GM21367 (cell line): Measurements from ENCODE around the gene PTPRZ1.

Source experiments
- ATAC-seq: cut with Tn5 transposase; IDR thresholded peaks from one replicate; pipeline ENCODE4 v1.9.1; 2021; ENCODE audit not compliant: unreplicated experiment

Gene PTPRZ1

DNA sequence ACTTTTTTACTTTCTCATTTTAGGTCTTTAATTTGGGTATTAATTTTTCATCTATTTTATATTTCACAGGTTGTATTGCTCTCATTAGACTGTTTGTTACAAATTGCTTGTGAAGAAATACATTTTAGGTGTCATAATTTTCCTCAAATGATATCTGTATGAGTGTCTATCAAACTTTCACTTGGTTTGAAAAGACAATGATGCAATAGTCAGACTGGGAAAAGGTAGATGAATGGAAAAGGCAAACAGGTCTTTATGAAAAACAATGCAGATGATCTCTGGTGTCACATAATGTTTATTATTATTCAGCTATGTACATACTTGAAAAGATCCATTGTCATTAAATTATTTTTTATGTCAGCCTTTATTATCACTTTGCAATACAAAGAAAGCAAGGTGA, 80.2 kb downstream of the PTPRZ1 start:
- ATAC-seq, result no peak

DNA sequence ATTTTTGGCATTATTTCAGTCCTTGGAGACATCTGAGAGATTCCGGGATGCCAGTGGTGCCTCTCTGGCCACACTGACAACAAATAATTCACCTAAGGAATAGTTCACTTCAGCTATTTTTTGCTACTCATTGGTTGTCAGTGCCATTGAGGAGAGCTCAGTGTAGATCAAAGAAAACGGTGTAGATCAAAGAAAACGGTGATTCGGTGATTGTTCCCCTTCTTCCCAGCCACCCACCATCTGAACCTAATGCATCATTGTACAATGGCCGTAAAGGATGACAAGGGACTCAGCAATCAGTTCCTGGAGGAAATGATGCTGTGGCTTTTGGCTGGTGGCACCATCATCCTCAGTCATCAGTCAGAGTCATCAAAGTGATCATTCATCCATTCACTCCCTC, 80.6 kb downstream of the PTPRZ1 start:
- no peak for ATAC-seq

- no peak for ATAC-seq
These were observed 81.8 kb downstream of the PTPRZ1 start for GRCh38 chr7:121954803-121955202.

GRCh38 chr7:121957626-121958025, 84.7 kb downstream of the PTPRZ1 start:
- no peak for ATAC-seq

GRCh38 chr7:121960678-121961077, 87.7 kb downstream of the PTPRZ1 start:
- no peak for ATAC-seq

- ATAC-seq, result no peak
These were observed 88.3 kb downstream of the PTPRZ1 start for GRCh38 chr7:121961089-121961867.

GRCh38 chr7:121966276-121966934, 93.4 kb downstream of the PTPRZ1 start:
- ATAC-seq, result no peak

- ATAC-seq, result no peak
These were observed 94.0 kb downstream of the PTPRZ1 start for GRCh38 chr7:121966935-121967332.

- ATAC-seq, result no peak
These were observed 112.6 kb downstream of the PTPRZ1 start for GRCh38 chr7:121985476-121986030.

GRCh38 chr7:121992068-121992467, 119.1 kb downstream of the PTPRZ1 start:
- ATAC-seq, result no peak

DNA sequence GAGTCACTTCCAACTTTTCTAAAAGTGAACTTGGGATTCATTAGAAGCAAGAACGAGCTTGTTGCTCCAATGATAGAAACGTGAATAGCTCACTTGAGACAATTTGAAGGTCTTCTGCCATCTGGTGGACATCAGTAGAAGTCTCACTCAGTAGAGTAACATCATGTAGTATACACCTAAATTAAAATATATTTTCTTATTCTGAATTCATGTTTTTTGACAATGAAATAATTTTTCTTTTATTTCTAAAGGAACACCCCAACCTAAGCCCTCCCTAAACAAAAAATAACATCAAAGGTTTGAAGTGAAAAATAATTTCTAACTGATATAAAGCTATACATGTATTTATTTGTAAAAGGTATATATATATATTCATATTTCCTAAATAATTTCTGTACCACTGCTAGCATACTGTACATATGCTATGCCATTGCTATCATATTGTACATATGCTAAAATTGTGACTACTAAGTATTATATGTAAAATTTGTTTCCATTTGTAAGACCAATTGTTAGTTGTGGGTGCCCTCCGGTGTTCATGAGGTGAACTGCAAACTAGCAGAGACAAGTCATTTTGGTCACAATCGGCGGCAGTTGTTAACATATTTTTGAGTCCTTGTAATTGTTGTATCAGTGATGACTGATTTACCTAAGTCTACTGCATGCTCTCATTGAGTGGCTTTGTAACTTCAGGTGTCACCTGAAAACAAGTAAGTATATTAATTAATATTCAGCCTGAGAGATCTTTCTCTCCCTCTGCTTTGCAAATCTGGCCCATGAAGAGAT, 121.9 kb downstream of the PTPRZ1 start:
- ATAC-seq, result peak; percentile 97

- no peak for ATAC-seq
These were observed 133.7 kb downstream of the PTPRZ1 start for GRCh38 chr7:122006687-122007086.

DNA sequence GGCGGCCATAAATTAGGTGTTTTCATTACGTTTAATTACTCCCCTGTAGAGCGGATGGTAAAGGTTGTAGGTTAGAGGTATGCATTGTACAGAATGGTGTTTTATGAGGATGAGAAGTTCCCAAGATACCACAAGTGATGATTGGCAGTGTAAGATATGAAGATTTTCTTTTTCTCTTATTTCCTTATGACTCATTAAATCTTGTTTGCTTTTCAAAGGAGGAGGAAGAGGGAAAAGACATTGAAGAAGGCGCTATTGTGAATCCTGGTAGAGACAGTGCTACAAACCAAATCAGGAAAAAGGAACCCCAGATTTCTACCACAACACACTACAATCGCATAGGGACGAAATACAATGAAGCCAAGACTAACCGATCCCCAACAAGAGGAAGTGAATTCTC, 137.2 kb downstream of the PTPRZ1 start:
- ATAC-seq, result no peak

- ATAC-seq, result peak; percentile 54
These were observed 140.1 kb downstream of the PTPRZ1 start for GRCh38 chr7:122013065-122013464.

- ATAC-seq, result no peak
These were observed 140.7 kb downstream of the PTPRZ1 start for GRCh38 chr7:122013630-122014029.

DNA sequence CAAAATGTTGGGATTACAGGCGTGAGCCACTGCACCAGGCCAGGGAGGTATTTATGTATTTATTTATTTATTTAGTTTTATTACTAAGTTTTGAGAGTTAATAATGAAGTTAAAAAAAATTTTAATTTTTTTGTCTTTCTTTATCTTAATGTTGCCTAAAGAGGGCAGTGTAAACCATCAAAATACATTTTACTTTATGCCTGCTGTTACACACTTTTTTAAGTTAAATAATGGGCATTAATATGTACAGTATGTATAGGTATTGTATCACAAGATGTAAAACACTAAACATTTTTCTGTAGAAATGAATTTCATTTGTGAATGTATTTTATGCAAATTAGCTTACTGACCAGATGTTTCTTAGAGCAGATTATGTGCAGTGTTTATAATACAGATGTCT, 141.7 kb downstream of the PTPRZ1 start:
- ATAC-seq, result no peak

- no peak for ATAC-seq
These were observed 145.1 kb downstream of the PTPRZ1 start for GRCh38 chr7:122018032-122018431.

- no peak for ATAC-seq
These were observed 154.1 kb downstream of the PTPRZ1 start for GRCh38 chr7:122027058-122027457.

GRCh38 chr7:122033641-122034040, 160.7 kb downstream of the PTPRZ1 start:
- ATAC-seq, result no peak

GRCh38 chr7:122035876-122036275, 162.9 kb downstream of the PTPRZ1 start:
- no peak for ATAC-seq

DNA sequence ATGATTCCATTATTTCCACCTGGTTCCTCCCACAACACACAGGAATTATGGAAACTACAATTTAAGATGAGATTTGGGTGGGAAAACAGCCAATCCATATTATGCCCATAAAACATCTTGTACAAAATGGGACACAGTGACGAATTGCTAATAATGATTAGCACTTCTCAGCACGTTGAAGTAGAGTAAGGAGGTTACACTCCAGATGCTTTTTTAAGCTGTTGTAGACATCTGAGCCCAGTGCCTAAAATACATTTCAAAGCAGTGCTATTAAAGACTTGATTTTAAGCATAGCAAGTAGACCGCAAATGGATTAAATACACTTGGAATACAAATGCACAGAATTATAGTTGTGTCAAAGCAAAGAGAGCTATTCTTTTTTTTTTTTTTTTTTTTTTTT, 165.2 kb downstream of the PTPRZ1 start:
- no peak for ATAC-seq

DNA sequence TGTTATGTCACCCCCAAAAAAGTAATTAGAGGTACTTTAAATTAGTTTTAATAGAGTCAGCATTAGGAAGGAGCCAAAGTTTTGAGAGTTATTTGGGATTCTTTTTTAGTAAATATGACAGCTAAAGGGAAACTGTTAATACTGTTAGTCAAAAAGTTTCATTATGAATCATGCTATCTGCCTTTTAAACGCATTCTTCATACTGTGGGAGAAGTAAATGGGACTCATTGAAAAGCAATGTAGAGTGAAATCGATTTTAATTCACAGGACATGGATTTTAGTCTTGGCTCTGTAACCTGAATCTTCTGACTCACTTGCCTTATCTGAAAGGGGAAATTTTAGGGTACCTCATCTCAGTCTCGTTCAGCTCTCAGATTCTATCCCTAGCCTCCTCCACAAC, 165.9 kb downstream of the PTPRZ1 start:
- ATAC-seq, result no peak
